OCI-LY7 (cell line): Measurements from ENCODE around the gene STX16. TPM values are rescaled to one million over a fixed set of nuclear protein-coding genes. Genes with fewer than 3 reads are reported as not detected.

Source experiments
- BruUV-seq: library from RNA; stranded (reverse); fragments of 400-500 nt; replicated peaks from 2 replicates; lab custom pipeline; 2021; lab: Mats Ljungman, UMichigan
- CTCF ChIA-PET: fragments of 300-600 bp; sonication (Branson Sonifier 250); formaldehyde crosslinking; loops from one replicate; lab custom pipeline; 2022; ENCODE audit warnings: antibody characterized with exemption; ENCODE audit not compliant: unreplicated experiment; lab: Charles Lee
- POLR2A ChIA-PET: fragments of 300-600 bp; sonication (Branson Sonifier 250); formaldehyde crosslinking; loops from one replicate; lab custom pipeline; 2022; ENCODE audit warnings: antibody characterized with exemption; lab: Charles Lee
- DNase-seq: peaks from one replicate; pipeline ENCODE4 v3.0.0-alpha.2; 2015; ENCODE audit warnings: low spot score
- H2AFZ ChIP-seq: fragments of 200-600 bp; sonication (generic), shearing (Covaris generic); 2 replicates; pipeline ENCODE4 v1.6.1; 2014; ENCODE audit warnings: mild to moderate bottlenecking, antibody characterized with exemption, low read length, moderate library complexity
- H3K27ac ChIP-seq: fragments of 200-600 bp; sonication (generic); 2 replicates; pipeline ENCODE4 v1.5.1; 2014; ENCODE audit warnings: mixed run types, low read depth, mild to moderate bottlenecking, moderate library complexity, low read length, inconsistent platforms; ENCODE audit not compliant: poor library complexity, severe bottlenecking
- H3K36me3 ChIP-seq: fragments of 200-600 bp; sonication (generic); 2 replicates; pipeline ENCODE4 v1.6.1; 2014; ENCODE audit warnings: mild to moderate bottlenecking, antibody characterized with exemption, low read length, moderate library complexity, mixed read lengths; ENCODE audit not compliant: insufficient read depth
- H3K4me1 ChIP-seq: fragments of 200-600 bp; sonication (generic); 2 replicates; pipeline ENCODE4 v1.5.1; 2014; ENCODE audit warnings: mild to moderate bottlenecking, low read length; ENCODE audit not compliant: insufficient read depth, poor library complexity, severe bottlenecking
- H3K4me2 ChIP-seq: fragments of 200-600 bp; sonication (generic); 2 replicates; pipeline ENCODE4 v1.6.1; 2014; ENCODE audit warnings: mild to moderate bottlenecking, low read length
- H3K4me3 ChIP-seq: fragments of 200-600 bp; sonication (generic); 2 replicates; pipeline ENCODE4 v1.5.1; 2014; ENCODE audit warnings: mild to moderate bottlenecking, low read depth, low read length; ENCODE audit not compliant: poor library complexity, severe bottlenecking
- H3K79me2 ChIP-seq: fragments of 200-600 bp; sonication (generic); 2 replicates; pipeline ENCODE4 v1.6.1; 2016; ENCODE audit warnings: low read depth, mild to moderate bottlenecking, low read length, moderate library complexity, mixed read lengths; ENCODE audit not compliant: insufficient read depth
- H3K9me2 ChIP-seq: fragments of 200-600 bp; sonication (generic); 2 replicates; pipeline ENCODE4 v1.6.1; 2016; ENCODE audit warnings: mild to moderate bottlenecking, low read length, mixed read lengths; ENCODE audit not compliant: insufficient read depth
- H3K9me3 ChIP-seq: fragments of 200-600 bp; sonication (generic); 2 replicates; pipeline ENCODE4 v1.6.1; 2014; ENCODE audit warnings: mild to moderate bottlenecking, mixed run types, low read length, mixed read lengths
- H4K20me1 ChIP-seq: fragments of 200-600 bp; sonication (generic); 2 replicates; pipeline ENCODE4 v1.6.1; 2014; ENCODE audit warnings: mild to moderate bottlenecking, antibody characterized with exemption, low read length, moderate library complexity, mixed read lengths; ENCODE audit not compliant: insufficient read depth
- EZH2phosphoT487 ChIP-seq: fragments of 200-600 bp; sonication (generic); IDR thresholded peaks from 2 replicates; pipeline ENCODE4 v1.6.1; 2018; ENCODE audit warnings: low read depth, borderline replicate concordance, mild to moderate bottlenecking, mixed run types, antibody characterized with exemption, low read length, moderate library complexity, mixed read lengths
- intact Hi-C: fragments of 100-400 bp; cut with micrococcal nuclease; formaldehyde crosslinking; loops from one replicate; pipeline ENCODE4 v1.10.0; 2022; ENCODE audit not compliant: unreplicated experiment
- total RNA-seq, 2 experiments: library from RNA; depleted of rRNA in 1 of 2; stranded (reverse); fragments of >200 nt in 1 of 2; shearing (Covaris generic) in 1 of 2; gene quantifications; 2 replicates each; pipeline ENCODE4 v1.2.3, GENCODE V29; 2014 to 2022
- TF ChIP-seq, protein P1 (sequence below): fragments of 200-600 bp; sonication (generic); conservative IDR thresholded peaks from 2 replicates; pipeline ENCODE4 v1.5.1; 2014; ENCODE audit warnings: mild to moderate bottlenecking, antibody characterized with exemption, low read length, moderate library complexity, mixed read lengths

Gene STX16
- total RNA-seq, 2 experiments from 2014 or later = 48.2 to 89.5 TPM

- TF ChIP-seq EZH2phosphoT487 = no peak
- TF ChIP-seq, protein P1, sequence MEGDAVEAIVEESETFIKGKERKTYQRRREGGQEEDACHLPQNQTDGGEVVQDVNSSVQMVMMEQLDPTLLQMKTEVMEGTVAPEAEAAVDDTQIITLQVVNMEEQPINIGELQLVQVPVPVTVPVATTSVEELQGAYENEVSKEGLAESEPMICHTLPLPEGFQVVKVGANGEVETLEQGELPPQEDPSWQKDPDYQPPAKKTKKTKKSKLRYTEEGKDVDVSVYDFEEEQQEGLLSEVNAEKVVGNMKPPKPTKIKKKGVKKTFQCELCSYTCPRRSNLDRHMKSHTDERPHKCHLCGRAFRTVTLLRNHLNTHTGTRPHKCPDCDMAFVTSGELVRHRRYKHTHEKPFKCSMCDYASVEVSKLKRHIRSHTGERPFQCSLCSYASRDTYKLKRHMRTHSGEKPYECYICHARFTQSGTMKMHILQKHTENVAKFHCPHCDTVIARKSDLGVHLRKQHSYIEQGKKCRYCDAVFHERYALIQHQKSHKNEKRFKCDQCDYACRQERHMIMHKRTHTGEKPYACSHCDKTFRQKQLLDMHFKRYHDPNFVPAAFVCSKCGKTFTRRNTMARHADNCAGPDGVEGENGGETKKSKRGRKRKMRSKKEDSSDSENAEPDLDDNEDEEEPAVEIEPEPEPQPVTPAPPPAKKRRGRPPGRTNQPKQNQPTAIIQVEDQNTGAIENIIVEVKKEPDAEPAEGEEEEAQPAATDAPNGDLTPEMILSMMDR = no peak
- Histone ChIP-seq H3K4me2 (no peak overlapping the region), H3K4me3 (no peak overlapping the region), H3K4me1 (no peaks in the 10 kb centered on the region), H3K27ac (no peak overlapping the region), H3K9me3 (no peaks in the 10 kb centered on the region), H3K36me3 (no peaks in the 10 kb centered on the region), H3K79me2 (no peaks in the 10 kb centered on the region), H3K9me2 (no peaks in the 10 kb centered on the region), H2AFZ (no peak overlapping the region), H4K20me1 (no peaks in the 10 kb centered on the region)
- no peak for DNase-seq
- CTCF ChIA-PET = no interaction called here
- POLR2A ChIA-PET = no interaction called here
- BruUV-seq = no TSS peak
- intact Hi-C loops = no loop called here
Measured at GRCh38 chr20:58695084-58695722, 44.1 kb downstream of the STX16 start.

DNA sequence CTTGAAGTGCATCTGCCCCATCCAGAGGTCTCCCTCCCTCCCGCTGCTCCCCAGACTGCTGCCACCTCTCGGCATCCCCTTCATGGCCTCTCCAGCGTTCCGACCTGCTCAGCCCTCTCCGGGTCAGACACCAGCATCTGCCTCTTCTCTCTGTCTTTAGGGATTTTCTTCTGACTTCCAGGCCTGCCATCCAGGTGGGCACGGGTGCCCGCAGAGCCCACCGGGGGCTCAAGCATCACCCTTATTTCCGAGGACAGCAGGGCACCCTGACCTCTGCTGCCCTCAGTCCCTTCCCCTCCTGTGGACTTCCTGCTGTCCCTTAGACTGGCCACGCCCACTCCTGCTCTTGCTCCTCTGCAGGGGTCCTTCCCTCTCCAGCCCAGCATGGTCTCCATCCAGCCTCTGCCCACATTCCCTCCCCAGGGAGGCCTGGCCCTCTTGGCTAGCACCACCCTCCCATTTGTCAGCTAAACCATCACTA, 44.9 kb downstream of the STX16 start:
- Histone ChIP-seq H3K9me3 (no peaks in the 10 kb centered on the region), H3K9me2 (no peaks in the 10 kb centered on the region), H3K4me3 (no peak overlapping the region), H3K4me1 (no peaks in the 10 kb centered on the region), H3K4me2 (no peak overlapping the region), H2AFZ (no peak overlapping the region), H3K27ac (no peak overlapping the region), H3K36me3 (no peaks in the 10 kb centered on the region), H3K79me2 (no peaks in the 10 kb centered on the region), H4K20me1 (no peaks in the 10 kb centered on the region)
- CTCF ChIA-PET = no interaction called here
- no peak for TF ChIP-seq EZH2phosphoT487
- TF ChIP-seq, protein P1 = no peak
- no TSS peak for BruUV-seq
- intact Hi-C loops = no loop called here
- DNase-seq = no peak
- POLR2A ChIA-PET = no interaction called here

- no peaks in the 10 kb centered on the region for H3K4me1 ChIP-seq
- H3K9me3 ChIP-seq = no peaks in the 10 kb centered on the region
- intact Hi-C loops = no loop called here
- H2AFZ ChIP-seq = no peak overlapping the region
- H3K4me3 ChIP-seq = no peak overlapping the region
- no peak for DNase-seq
- no peaks in the 10 kb centered on the region for H3K36me3 ChIP-seq
- POLR2A ChIA-PET = no interaction called here
- no TSS peak for BruUV-seq
- H3K4me2 ChIP-seq = no peak overlapping the region
- CTCF ChIA-PET = no interaction called here
- H4K20me1 ChIP-seq = no peaks in the 10 kb centered on the region
- no peak for TF ChIP-seq EZH2phosphoT487
- TF ChIP-seq, protein P1 = no peak
- no peak overlapping the region for H3K27ac ChIP-seq
- no peaks in the 10 kb centered on the region for H3K9me2 ChIP-seq
- H3K79me2 ChIP-seq = no peaks in the 10 kb centered on the region
Measured at GRCh38 chr20:58696411-58696961, 45.4 kb downstream of the STX16 start.
